Endothelial cell of umbilical vein (primary cell): ENCODE results near the gene NEU4. TPM values are rescaled to one million over a fixed set of nuclear protein-coding genes. Genes with fewer than 3 reads are reported as not detected.

Experiments
- BruUV-seq: library from RNA; stranded (reverse); fragments of 400-500 nt; replicated peaks from 2 replicates; lab custom pipeline; 2021; lab: Mats Ljungman, UMichigan
- CTCF ChIA-PET: fragments of 300-600, 350-600 bp; sonication (Branson Sonifier 250); formaldehyde crosslinking; loops from one replicate; lab custom pipeline; 2021; ENCODE audit warnings: antibody characterized with exemption, inconsistent platforms; lab: Charles Lee
- POLR2A ChIA-PET: fragments of 300-600, 350-600 bp; sonication (Branson Sonifier 250); formaldehyde crosslinking; loops from one replicate; lab custom pipeline; 2021; ENCODE audit warnings: antibody characterized with exemption, inconsistent platforms; lab: Charles Lee
- DNase-seq: peaks from one replicate; pipeline ENCODE4 v3.0.0-alpha.2; 2011; ENCODE audit warnings: low read depth, low spot score
- FAIRE-seq: peaks from 2 replicates; lab custom pipeline; 2011; peaks lifted over from hg19 to GRCh38; lab: Jason Lieb, UNC
- H2AFZ ChIP-seq: 2 replicates; pipeline ENCODE4 v1.6.0; 2012; ENCODE audit warnings: low read depth, low read length, control low read depth, inconsistent platforms
- H3K27ac ChIP-seq: 2 replicates; pipeline ENCODE4 v1.5.1; 2011; ENCODE audit warnings: low read depth, mild to moderate bottlenecking, control low read depth, low read length, moderate library complexity; ENCODE audit not compliant: insufficient read depth
- H3K27me3 ChIP-seq, 2 experiments: 2 replicates each; pipeline versions ENCODE4 v1.6.0 to v1.6.1; 2011; ENCODE audit warnings: low read length in 2 of 2, mixed read lengths in 1 of 2; ENCODE audit not compliant: control insufficient read depth in 2 of 2, insufficient read depth in 2 of 2
- H3K36me3 ChIP-seq, 2 experiments: 2 replicates in 1 of 2; 3 replicates in 1 of 2; pipeline ENCODE4 v1.5.1; 2011; ENCODE audit warnings: low read length in 2 of 2, mild to moderate bottlenecking in 1 of 2, moderate library complexity in 1 of 2; ENCODE audit not compliant: control insufficient read depth in 2 of 2, insufficient read depth in 2 of 2; ENCODE audit errors: extremely low read depth in 1 of 2
- H3K4me1 ChIP-seq: 3 replicates; pipeline ENCODE4 v1.5.1; 2011; ENCODE audit warnings: mild to moderate bottlenecking, low read length; ENCODE audit not compliant: control insufficient read depth, insufficient read depth; ENCODE audit errors: extremely low read depth
- H3K4me2 ChIP-seq: 2 replicates; pipeline ENCODE4 v1.6.1; 2011; ENCODE audit warnings: low read length, control low read depth, mixed read lengths; ENCODE audit not compliant: insufficient read depth
- H3K4me3 ChIP-seq, 3 experiments: fragments of 200-600 bp in 1 of 3; sonication (generic), shearing (Covaris generic) in 1 of 3; replicated peaks in 1 of 3; 2 replicates each; pipeline ENCODE4 v1.5.1; 2011 to 2016; ENCODE audit warnings: control low read depth in 3 of 3, low read length in 3 of 3, mild to moderate bottlenecking in 2 of 3, inconsistent platforms in 1 of 3, low read depth in 1 of 3, moderate library complexity in 1 of 3; ENCODE audit not compliant: insufficient read depth in 1 of 3
- H3K79me2 ChIP-seq: 2 replicates; pipeline ENCODE4 v1.6.0; 2012; ENCODE audit warnings: low read length, inconsistent platforms; ENCODE audit not compliant: control insufficient read depth, insufficient read depth
- H3K9ac ChIP-seq: replicated peaks from 2 replicates; pipeline ENCODE3; 2011; ENCODE audit warnings: low read length, control low read depth; ENCODE audit not compliant: insufficient read depth; ENCODE audit errors: extremely low read depth
- H3K9me1 ChIP-seq: replicated peaks from 3 replicates; pipeline ENCODE4 v1.6.0; 2011; ENCODE audit warnings: mild to moderate bottlenecking, low read length; ENCODE audit not compliant: control insufficient read depth, insufficient read depth; ENCODE audit errors: extremely low read depth
- H3K9me3 ChIP-seq: replicated peaks from 2 replicates; pipeline ENCODE4 v1.5.1; 2012; ENCODE audit warnings: low read length, inconsistent platforms; ENCODE audit not compliant: control insufficient read depth, insufficient read depth
- H4K20me1 ChIP-seq: replicated peaks from 2 replicates; pipeline ENCODE3; 2011; ENCODE audit warnings: mild to moderate bottlenecking, low read length; ENCODE audit not compliant: control insufficient read depth, insufficient read depth; ENCODE audit errors: extremely low read depth
- CTCF ChIP-seq, 2 donors: IDR thresholded peaks; 1 replicate in 1 of 2; 2 replicates in 1 of 2; pipeline ENCODE4 v1.5.1; 2011; ENCODE audit warnings: low read length in 2 of 2, mild to moderate bottlenecking in 2 of 2, moderate library complexity in 2 of 2, control low read depth in 1 of 2, inconsistent platforms in 1 of 2, low read depth in 1 of 2; ENCODE audit not compliant: insufficient read depth in 1 of 2; ENCODE audit errors: extremely low read depth in 1 of 2
- EZH2 ChIP-seq: IDR thresholded peaks from 2 replicates; pipeline ENCODE4 v1.6.1; 2012; ENCODE audit warnings: borderline replicate concordance, low read depth, mild to moderate bottlenecking, moderate library complexity, low read length, inconsistent platforms; ENCODE audit not compliant: severe bottlenecking
- FOS ChIP-seq: IDR thresholded peaks from 2 replicates; pipeline ENCODE4 v1.6.1; 2011; ENCODE audit warnings: mild to moderate bottlenecking, low read length, moderate library complexity, borderline replicate concordance; ENCODE audit not compliant: insufficient read depth
- GATA2 ChIP-seq: IDR thresholded peaks from 2 replicates; pipeline ENCODE4 v1.7.0; 2011; ENCODE audit warnings: low read depth, mild to moderate bottlenecking, moderate library complexity, mixed read lengths, low read length; ENCODE audit not compliant: insufficient read length, insufficient read depth
- JUN ChIP-seq: IDR thresholded peaks from 2 replicates; pipeline ENCODE4 v1.6.1; 2011; ENCODE audit warnings: borderline replicate concordance, low read depth; ENCODE audit not compliant: insufficient read length, insufficient read depth
- MAX ChIP-seq: IDR thresholded peaks from 2 replicates; pipeline ENCODE4 v1.6.1; 2011; ENCODE audit not compliant: insufficient read depth, insufficient read length
- MYC ChIP-seq: IDR thresholded peaks from one replicate; pipeline ENCODE4 v1.6.1; 2011; ENCODE audit warnings: mild to moderate bottlenecking, low read depth, low read length
- POLR2A ChIP-seq: IDR thresholded peaks from 2 replicates; pipeline ENCODE4 v1.6.1; 2012; ENCODE audit warnings: low read depth, mild to moderate bottlenecking, control low read depth, low read length
- POLR2AphosphoS5 ChIP-seq: IDR thresholded peaks from 2 replicates; pipeline ENCODE4 v1.6.1; 2012; ENCODE audit warnings: low read depth, mild to moderate bottlenecking, control low read depth, low read length, moderate library complexity; ENCODE audit not compliant: insufficient read depth
- dilution Hi-C: fragments of 300-500 bp; cut with MboI; formaldehyde crosslinking; loops from one replicate; pipeline ENCODE4 v1.15.0; 2019; ENCODE audit warnings: low sequenced_read_pairs; ENCODE audit not compliant: extremely low pct_ligation_motif_present
- intact Hi-C: fragments of 100-400 bp; cut with micrococcal nuclease; formaldehyde crosslinking; loops from one replicate; pipeline ENCODE4 v1.10.0; 2022
- polyA plus RNA-seq, 4 experiments: library from polyadenylated mRNA; depleted of rRNA in 3 of 4; stranded (reverse) in 3 of 4; unstranded in 1 of 4; fragments of >200 nt; gene quantifications; 2 replicates each; pipeline versions ENCODE4 v1.2.1 to v1.2.3, GENCODE V29; 2011 to 2012; ENCODE audit warnings: missing spikeins in 1 of 4
- total RNA-seq: library from RNA; stranded (reverse); gene quantifications from 2 replicates; pipeline ENCODE4 v1.2.3, GENCODE V29; 2021

Gene NEU4
- total and polyA plus RNA-seq, 2 donors (not counting 3 experiments of a cell fraction or from before 2014, with no cell fraction given), result not detected

GRCh38 chr2:241777170-241777685 is 31.8 kb upstream of the NEU4 start:
- H3K79me2 ChIP-seq, result no peaks in the 10 kb centered on the region
- ChIA-PET CTCF (no interaction called here), POLR2A (no interaction called here)
- no peak overlapping the region for H3K27ac ChIP-seq
- H3K9me1 ChIP-seq, result no peaks in the 10 kb centered on the region
- BruUV-seq, result no TSS peak
- dilution Hi-C loops (no loop called here), intact Hi-C loops (no loop called here)
- H3K27me3 ChIP-seq, result no peaks in the 10 kb centered on the region
- H3K4me3 ChIP-seq, result no peak overlapping the region
- no peak overlapping the region for H2AFZ ChIP-seq
- no peaks in the 10 kb centered on the region for H3K9me3 ChIP-seq
- H3K36me3 ChIP-seq, result no peaks in the 10 kb centered on the region
- no peak for DNase-seq
- H4K20me1 ChIP-seq, result no peaks in the 10 kb centered on the region
- H3K4me2 ChIP-seq, result no peak overlapping the region
- no peak for FAIRE-seq
- H3K9ac ChIP-seq, result no peak overlapping the region
- H3K4me1 ChIP-seq, result peaks cover 3% of the 10 kb centered on the region
- TF ChIP-seq FOS, result no peak
- TF ChIP-seq MAX, result no peak
- TF ChIP-seq CTCF (IDR thresholded peaks at IDR 0.05; ENCODE audit: extremely low read depth in 1 of 2, insufficient read depth in 1 of 2, low read depth in 1 of 2, low read length in 2 of 2), result no peak
- TF ChIP-seq MYC, result no peak
- TF ChIP-seq POLR2A, result no peak
- no peak for TF ChIP-seq EZH2
- TF ChIP-seq POLR2AphosphoS5, result no peak
- TF ChIP-seq GATA2, result no peak
- no peak for TF ChIP-seq JUN
